Smooth muscle cell of the brain vasculature (primary cell): ENCODE measurements around the gene HDAC9.
A peak's percentile ranks its signal among the peaks of the same experiment; 100 is the strongest.

Source experiments
- DNase-seq: peaks from one replicate; pipeline ENCODE4 v3.0.0-alpha.2; 2012; ENCODE audit warnings: low read depth, low spot score

Gene HDAC9

GRCh38 chr7:18786196-18786727, 290.7 kb downstream of the HDAC9 start:
- no peak for DNase-seq

- no peak for DNase-seq
Observed at GRCh38 chr7:18786796-18787195, 291.2 kb downstream of the HDAC9 start.

- no peak for DNase-seq
Observed at GRCh38 chr7:18788026-18788425, 292.5 kb downstream of the HDAC9 start.

- peak; percentile 10 for DNase-seq
Observed at GRCh38 chr7:18792871-18793595, 297.5 kb downstream of the HDAC9 start.

GRCh38 chr7:18796216-18796615, 300.7 kb downstream of the HDAC9 start:
- DNase-seq, result no peak

- DNase-seq, result no peak
Observed at GRCh38 chr7:18798088-18798906, 302.7 kb downstream of the HDAC9 start.

GRCh38 chr7:18799899-18800298, 304.4 kb downstream of the HDAC9 start:
- no peak for DNase-seq

- no peak for DNase-seq
Observed at GRCh38 chr7:18803923-18804322, 308.4 kb downstream of the HDAC9 start.

GRCh38 chr7:18806177-18806576, 310.6 kb downstream of the HDAC9 start:
- no peak for DNase-seq

GRCh38 chr7:18808026-18808425, 312.5 kb downstream of the HDAC9 start:
- no peak for DNase-seq

GRCh38 chr7:18815261-18815960, 319.9 kb downstream of the HDAC9 start:
- DNase-seq, result no peak

- no peak for DNase-seq
Observed at GRCh38 chr7:18820981-18821380, 325.4 kb downstream of the HDAC9 start.

GRCh38 chr7:18821554-18821953, 326.0 kb downstream of the HDAC9 start:
- no peak for DNase-seq

GRCh38 chr7:18824157-18824556, 328.6 kb downstream of the HDAC9 start:
- DNase-seq, result no peak

- no peak for DNase-seq
Observed at GRCh38 chr7:18828260-18828993, 332.9 kb downstream of the HDAC9 start.

- no peak for DNase-seq
Observed at GRCh38 chr7:18828994-18829857, 333.7 kb downstream of the HDAC9 start.

- no peak for DNase-seq
Observed at GRCh38 chr7:18829858-18830285, 334.3 kb downstream of the HDAC9 start.

GRCh38 chr7:18831419-18831818, 335.9 kb downstream of the HDAC9 start:
- no peak for DNase-seq

- no peak for DNase-seq
Observed at GRCh38 chr7:18831943-18832342, 336.4 kb downstream of the HDAC9 start.

- no peak for DNase-seq
Observed at GRCh38 chr7:18834577-18834976, 339.0 kb downstream of the HDAC9 start.
